Measurements from ENCODE around the gene GALT.

DNA sequence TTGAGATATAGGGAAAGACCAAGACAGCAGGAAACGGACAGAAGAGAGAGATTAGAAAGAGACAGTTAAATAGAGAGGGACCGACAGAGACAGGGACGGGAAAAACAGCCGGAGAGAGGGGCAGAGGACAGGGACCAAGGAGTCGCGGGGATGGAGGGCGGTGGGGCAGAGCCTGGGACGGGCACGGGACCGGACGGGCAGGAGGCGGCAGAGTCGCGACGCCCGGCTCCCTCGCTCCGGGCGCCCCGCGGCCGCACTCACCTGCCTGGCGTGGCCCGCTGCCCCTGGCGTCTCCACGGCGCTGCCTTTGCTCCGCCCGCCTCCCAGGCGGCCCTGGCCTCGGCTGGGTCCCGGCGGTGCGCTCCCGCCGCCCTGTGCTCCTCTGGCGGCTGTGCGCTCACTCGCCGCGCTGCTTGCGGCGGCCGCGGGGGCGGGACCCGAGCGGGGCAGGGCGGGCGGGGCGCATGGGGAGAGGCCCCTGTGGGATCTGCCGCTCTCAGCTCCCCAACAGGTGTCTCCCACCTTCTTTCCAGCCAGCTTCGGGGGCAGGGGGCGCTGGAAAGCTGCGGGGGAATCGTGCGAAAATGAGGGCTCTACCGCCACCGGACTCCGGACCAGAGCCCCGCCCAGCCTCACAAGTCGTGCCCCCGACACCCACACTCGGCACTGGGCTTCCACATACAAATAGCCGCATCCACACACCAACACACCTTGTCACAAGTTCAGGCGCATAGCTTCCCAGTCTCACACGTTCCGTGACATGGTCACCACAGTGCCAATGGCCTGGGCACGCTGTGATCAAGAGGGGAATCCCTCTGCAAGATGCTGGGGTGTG is 17.6 kb upstream of the GALT start, which contains the start of gene ARID3C:
- TF ChIP-seq, protein P1, sequence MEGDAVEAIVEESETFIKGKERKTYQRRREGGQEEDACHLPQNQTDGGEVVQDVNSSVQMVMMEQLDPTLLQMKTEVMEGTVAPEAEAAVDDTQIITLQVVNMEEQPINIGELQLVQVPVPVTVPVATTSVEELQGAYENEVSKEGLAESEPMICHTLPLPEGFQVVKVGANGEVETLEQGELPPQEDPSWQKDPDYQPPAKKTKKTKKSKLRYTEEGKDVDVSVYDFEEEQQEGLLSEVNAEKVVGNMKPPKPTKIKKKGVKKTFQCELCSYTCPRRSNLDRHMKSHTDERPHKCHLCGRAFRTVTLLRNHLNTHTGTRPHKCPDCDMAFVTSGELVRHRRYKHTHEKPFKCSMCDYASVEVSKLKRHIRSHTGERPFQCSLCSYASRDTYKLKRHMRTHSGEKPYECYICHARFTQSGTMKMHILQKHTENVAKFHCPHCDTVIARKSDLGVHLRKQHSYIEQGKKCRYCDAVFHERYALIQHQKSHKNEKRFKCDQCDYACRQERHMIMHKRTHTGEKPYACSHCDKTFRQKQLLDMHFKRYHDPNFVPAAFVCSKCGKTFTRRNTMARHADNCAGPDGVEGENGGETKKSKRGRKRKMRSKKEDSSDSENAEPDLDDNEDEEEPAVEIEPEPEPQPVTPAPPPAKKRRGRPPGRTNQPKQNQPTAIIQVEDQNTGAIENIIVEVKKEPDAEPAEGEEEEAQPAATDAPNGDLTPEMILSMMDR (IDR thresholded peaks at IDR 0.05), result no peak
- TF ChIP-seq POLR2A (IDR thresholded peaks at IDR 0.05) (no peak), EP300 (IDR thresholded peaks at IDR 0.05) (no peak)
